HCT116 (cell line): ENCODE measurements around the gene CA11. TPM values are rescaled to one million over a fixed set of nuclear protein-coding genes. Genes with fewer than 3 reads are reported as not detected.

Experiments used
- ATAC-seq: fragments of 200-7000 bp; cut with Tn5 transposase; 2 replicates; pipeline ENCODE4 v1.9.1; 2020; ENCODE audit warnings: mild to moderate bottlenecking, moderate library complexity
- BruUV-seq: library from RNA; stranded (reverse); fragments of 400-500 nt; replicated peaks from 2 replicates; lab custom pipeline; 2021; lab: Mats Ljungman, UMichigan
- CTCF ChIA-PET: fragments of 300-600 bp; sonication (Branson Sonifier 250); formaldehyde crosslinking; loops from one replicate; lab custom pipeline; 2021; ENCODE audit warnings: antibody characterized with exemption; lab: Charles Lee
- POLR2A ChIA-PET: fragments of 300-600, 350-600 bp; sonication (Branson Sonifier 250); formaldehyde crosslinking; loops from one replicate; lab custom pipeline; 2021; ENCODE audit warnings: antibody characterized with exemption; lab: Charles Lee
- RAD21 ChIA-PET, 2 experiments: fragments of 300-600 bp; sonication (Branson Sonifier 250); formaldehyde crosslinking; loops; one replicate each; lab custom pipeline; 2023; ENCODE audit warnings: low total read pairs in 2 of 2; ENCODE audit not compliant: uncharacterized antibody in 2 of 2, unreplicated experiment in 2 of 2, low non-redundant PET in 1 of 2; lab: Charles Lee
- DNase-seq: peaks from one replicate; pipeline ENCODE4 v3.0.0-alpha.2; 2010; ENCODE audit warnings: low read depth, low spot score
- H2AFZ ChIP-seq: fragments of 200-600 bp; shearing (Covaris generic), sonication (generic); 2 replicates; pipeline ENCODE4 v1.6.1; 2017; ENCODE audit warnings: low read depth, mixed run types, mixed read lengths, antibody characterized with exemption, low read length; ENCODE audit not compliant: poor library complexity, severe bottlenecking
- H3K27ac ChIP-seq: 2 replicates; pipeline ENCODE4 v1.5.1; 2012; ENCODE audit warnings: low read depth, low read length
- H3K27me3 ChIP-seq: fragments of 200-600 bp; sonication (generic); 2 replicates; pipeline ENCODE4 v1.6.1; 2016; ENCODE audit warnings: mixed run types, low read length, mixed read lengths; ENCODE audit not compliant: insufficient read depth
- H3K36me3 ChIP-seq, 2 experiments: fragments of 200-500 bp in 1 of 2; fragments of 200-600 bp in 1 of 2; sonication (Bioruptor generic) in 1 of 2; sonication (generic) in 1 of 2; 2 replicates each; pipeline versions ENCODE4 v1.5.1 to v1.6.1; 2014 to 2016; ENCODE audit warnings: low read length in 2 of 2, inconsistent platforms in 1 of 2, mixed read lengths in 1 of 2, mixed run types in 1 of 2; ENCODE audit not compliant: insufficient read depth in 2 of 2, control insufficient read depth in 1 of 2
- H3K4me1 ChIP-seq, 2 experiments: fragments of 200-600 bp in 1 of 2; sonication (generic) in 1 of 2; 2 replicates each; pipeline versions ENCODE4 v1.5.1 to v1.6.1; 2012 to 2017; ENCODE audit warnings: low read length in 2 of 2, inconsistent platforms in 1 of 2, mild to moderate bottlenecking in 1 of 2, mixed read lengths in 1 of 2, mixed run types in 1 of 2, moderate library complexity in 1 of 2; ENCODE audit not compliant: insufficient read depth in 2 of 2, control insufficient read depth in 1 of 2
- H3K4me2 ChIP-seq: fragments of 200-600 bp; sonication (generic); 2 replicates; pipeline ENCODE4 v1.6.1; 2017; ENCODE audit warnings: mixed run types, low read length, mixed read lengths
- H3K4me3 ChIP-seq, 2 experiments: fragments of 200-600 bp in 1 of 2; sonication (generic) in 1 of 2; replicated peaks in 1 of 2; 2 replicates each; pipeline ENCODE4 v1.5.1; 2011 to 2016; ENCODE audit warnings: low read length in 2 of 2, control low read depth in 1 of 2, low read depth in 1 of 2, mild to moderate bottlenecking in 1 of 2, mixed read lengths in 1 of 2, mixed run types in 1 of 2
- H3K79me2 ChIP-seq: fragments of 200-600 bp; sonication (generic); 2 replicates; pipeline ENCODE4 v1.6.1; 2017; ENCODE audit warnings: mild to moderate bottlenecking, mixed run types, low read length, moderate library complexity, mixed read lengths; ENCODE audit not compliant: insufficient read depth
- H3K9ac ChIP-seq: fragments of 200-600 bp; sonication (generic); 2 replicates; pipeline ENCODE4 v1.6.1; 2016; ENCODE audit warnings: low read length, mixed read lengths
- H3K9me2 ChIP-seq: fragments of 200-600 bp; sonication (generic), shearing (Covaris generic); 2 replicates; pipeline ENCODE4 v1.6.1; 2017; ENCODE audit warnings: mixed run types, mild to moderate bottlenecking, moderate library complexity; ENCODE audit not compliant: insufficient read depth
- H3K9me3 ChIP-seq, 2 experiments: fragments of 200-500 bp in 1 of 2; fragments of 200-600 bp in 1 of 2; sonication (Bioruptor generic) in 1 of 2; sonication (generic) in 1 of 2; 2 replicates each; pipeline ENCODE4 v1.6.1; 2014 to 2017; ENCODE audit warnings: low read length in 2 of 2, mixed read lengths in 2 of 2, inconsistent platforms in 1 of 2, low read depth in 1 of 2, mild to moderate bottlenecking in 1 of 2, mixed run types in 1 of 2, moderate library complexity in 1 of 2; ENCODE audit not compliant: control insufficient read depth in 1 of 2, insufficient read depth in 1 of 2
- H4K20me1 ChIP-seq: fragments of 200-600 bp; sonication (generic), shearing (Covaris generic); 2 replicates; pipeline ENCODE4 v1.6.1; 2017; ENCODE audit warnings: mixed run types, mild to moderate bottlenecking, moderate library complexity; ENCODE audit not compliant: insufficient read depth
- ATF3 ChIP-seq: IDR thresholded peaks from 2 replicates; pipeline ENCODE4 v1.6.1; 2012
- CTCF ChIP-seq, 3 experiments: fragments of 200-600 bp in 1 of 3; sonication (generic) in 1 of 3; IDR thresholded peaks in 2 of 3; conservative IDR thresholded peaks in 1 of 3; 2 replicates each; pipeline ENCODE4 v1.5.1; 2012 to 2017; ENCODE audit warnings: low read depth in 2 of 3, low read length in 2 of 3, antibody characterized with exemption in 1 of 3, borderline replicate concordance in 1 of 3, control low read depth in 1 of 3, mild to moderate bottlenecking in 1 of 3, mixed read lengths in 1 of 3, mixed run types in 1 of 3, moderate library complexity in 1 of 3; ENCODE audit not compliant: insufficient read depth in 1 of 3
- EGR1 ChIP-seq: IDR thresholded peaks from 2 replicates; pipeline ENCODE4 v1.6.1; 2012; ENCODE audit warnings: low read depth
- ELF1 ChIP-seq: IDR thresholded peaks from 2 replicates; pipeline ENCODE4 v1.6.1; 2012; ENCODE audit warnings: low read depth, borderline replicate concordance
- EZH2 ChIP-seq: fragments of 200-600 bp; sonication (generic); IDR thresholded peaks from 2 replicates; pipeline ENCODE4 v1.6.1; 2017; ENCODE audit warnings: antibody characterized with exemption, mixed run types
- EZH2phosphoT487 ChIP-seq: fragments of 200-600 bp; IDR thresholded peaks from 2 replicates; pipeline ENCODE4 v1.6.1; 2018; ENCODE audit warnings: antibody characterized with exemption, borderline replicate concordance
- JUND ChIP-seq: IDR thresholded peaks from 2 replicates; pipeline ENCODE4 v1.6.1; 2012
- RAD21 ChIP-seq: IDR thresholded peaks from 2 replicates; pipeline ENCODE4 v1.6.1; 2012; ENCODE audit warnings: low read depth, mild to moderate bottlenecking
- SIN3A ChIP-seq: IDR thresholded peaks from 2 replicates; pipeline ENCODE4 v1.6.1; 2012; ENCODE audit warnings: low read depth
- TCF7L2 ChIP-seq: IDR thresholded peaks from 2 replicates; pipeline ENCODE4 v1.7.0; 2011; ENCODE audit warnings: borderline replicate concordance, inconsistent platforms; ENCODE audit not compliant: insufficient read depth, insufficient read length; ENCODE audit errors: extremely low read depth
- YY1 ChIP-seq: IDR thresholded peaks from 2 replicates; pipeline ENCODE4 v1.6.1; 2011; ENCODE audit warnings: low read length, low read depth, moderate library complexity, mild to moderate bottlenecking; ENCODE audit not compliant: insufficient replicate concordance; ENCODE audit errors: extremely low read depth
- ZNF274 ChIP-seq: fragments of 200-500 bp; sonication (Bioruptor generic); IDR thresholded peaks from 2 replicates; pipeline ENCODE4 v1.6.1; 2014; ENCODE audit warnings: mild to moderate bottlenecking, low read depth, low read length, inconsistent platforms
- intact Hi-C: fragments of 100-400 bp; cut with micrococcal nuclease; formaldehyde crosslinking; loops from 2 replicates; pipeline ENCODE4 v1.10.0; 2022
- total RNA-seq: library from RNA; stranded (reverse); gene quantifications from one replicate; pipeline ENCODE4 v1.2.1, GENCODE V29; 2021; ENCODE audit not compliant: unreplicated experiment
- TF ChIP-seq, protein P1 (sequence below): IDR thresholded peaks from 2 replicates; pipeline ENCODE4 v1.6.1; 2011; ENCODE audit warnings: mild to moderate bottlenecking, low read length, moderate library complexity; ENCODE audit not compliant: insufficient replicate concordance; ENCODE audit errors: extremely low read depth

CA11 gene
- total RNA-seq, 1 experiment from 2014 or later: 29.6 TPM

DNA sequence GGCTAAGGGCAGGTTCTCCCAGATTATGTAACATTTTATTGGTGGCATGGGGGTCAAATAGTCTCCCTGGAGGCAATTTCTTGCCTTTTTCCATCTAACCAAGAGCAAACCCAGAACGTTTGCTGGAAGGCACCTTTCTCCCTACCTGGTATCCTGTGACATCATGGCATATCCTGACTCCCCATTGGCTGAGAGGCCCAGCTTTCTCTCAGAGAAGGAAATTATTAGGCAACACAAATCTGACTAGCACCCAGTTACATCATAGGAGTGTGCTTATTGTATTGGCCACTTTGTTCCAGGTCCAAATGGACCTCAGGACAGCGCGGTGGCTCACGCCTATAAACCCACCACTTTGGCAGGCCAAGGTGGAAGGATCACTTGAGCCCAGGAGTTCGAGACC, 13.8 kb upstream of the CA11 start:
- ATAC-seq: no peak
- CTCF ChIA-PET: interaction anchor here (0.5 to 1.2 kb wide), 2 partner anchors 14 to 24 kb away, joined by 3 to 8 read pairs; partner anchors contain the start of gene CA11
- intact Hi-C loops: no loop called here
- Histone ChIP-seq H3K9me2 (no peaks in the 10 kb centered on the region), H2AFZ (no peak overlapping the region)
- TF ChIP-seq SIN3A: no peak
- no peak for TF ChIP-seq EZH2phosphoT487
- TF ChIP-seq ELF1: no peak
- TF ChIP-seq ATF3: no peak
- no peak for TF ChIP-seq CTCF (IDR thresholded peaks at IDR 0.05 in 2 of 3, conservative IDR thresholded peaks at IDR 0.05 in 1 of 3; ENCODE audit: borderline replicate concordance in 1 of 3, insufficient read depth in 1 of 3, low read depth in 2 of 3, low read length in 2 of 3)
- TF ChIP-seq RAD21: no peak
- TF ChIP-seq TCF7L2: no peak
- TF ChIP-seq, protein P1, sequence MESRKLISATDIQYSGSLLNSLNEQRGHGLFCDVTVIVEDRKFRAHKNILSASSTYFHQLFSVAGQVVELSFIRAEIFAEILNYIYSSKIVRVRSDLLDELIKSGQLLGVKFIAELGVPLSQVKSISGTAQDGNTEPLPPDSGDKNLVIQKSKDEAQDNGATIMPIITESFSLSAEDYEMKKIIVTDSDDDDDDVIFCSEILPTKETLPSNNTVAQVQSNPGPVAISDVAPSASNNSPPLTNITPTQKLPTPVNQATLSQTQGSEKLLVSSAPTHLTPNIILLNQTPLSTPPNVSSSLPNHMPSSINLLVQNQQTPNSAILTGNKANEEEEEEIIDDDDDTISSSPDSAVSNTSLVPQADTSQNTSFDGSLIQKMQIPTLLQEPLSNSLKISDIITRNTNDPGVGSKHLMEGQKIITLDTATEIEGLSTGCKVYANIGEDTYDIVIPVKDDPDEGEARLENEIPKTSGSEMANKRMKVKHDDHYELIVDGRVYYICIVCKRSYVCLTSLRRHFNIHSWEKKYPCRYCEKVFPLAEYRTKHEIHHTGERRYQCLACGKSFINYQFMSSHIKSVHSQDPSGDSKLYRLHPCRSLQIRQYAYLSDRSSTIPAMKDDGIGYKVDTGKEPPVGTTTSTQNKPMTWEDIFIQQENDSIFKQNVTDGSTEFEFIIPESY: no peak
- TF ChIP-seq EZH2: no peak
- no peak for TF ChIP-seq JUND
- TF ChIP-seq EGR1: no peak
- TF ChIP-seq YY1: no peak
- no peak for TF ChIP-seq ZNF274
- TF ChIP-seq, all 23 proteins: peak for 0
- no peak overlapping the region for H3K4me3 ChIP-seq
- no peaks in the 10 kb centered on the region for H4K20me1 ChIP-seq
- H3K79me2 ChIP-seq: no peaks in the 10 kb centered on the region
- no peaks in the 10 kb centered on the region for H3K36me3 ChIP-seq
- no TSS peak for BruUV-seq
- H3K27me3 ChIP-seq: no peaks in the 10 kb centered on the region
- no peak for DNase-seq
- POLR2A ChIA-PET: no interaction called here
- no peak overlapping the region for H3K9ac ChIP-seq
- no peak overlapping the region for H3K27ac ChIP-seq
- H3K4me2 ChIP-seq: no peak overlapping the region
- H3K4me1 ChIP-seq: peaks cover 2 to 24% of the 10 kb centered on the region in 2 experiments; a peak in 3 of 4 replicates
- H3K9me3 ChIP-seq: no peaks in the 10 kb centered on the region
- RAD21 ChIA-PET: no interaction called here
